ENCODE results near the gene NPPA. TPM values are rescaled to one million over a fixed set of nuclear protein-coding genes. Genes with fewer than 3 reads are reported as not detected.
A peak's percentile ranks its signal among the peaks of the same experiment; 100 is the strongest.

The NPPA gene
- total and polyA plus RNA-seq, 9 of the 15 experiments (the other 6 are each of a cell fraction or from before 2014, with no cell fraction given), result not detected

DNA sequence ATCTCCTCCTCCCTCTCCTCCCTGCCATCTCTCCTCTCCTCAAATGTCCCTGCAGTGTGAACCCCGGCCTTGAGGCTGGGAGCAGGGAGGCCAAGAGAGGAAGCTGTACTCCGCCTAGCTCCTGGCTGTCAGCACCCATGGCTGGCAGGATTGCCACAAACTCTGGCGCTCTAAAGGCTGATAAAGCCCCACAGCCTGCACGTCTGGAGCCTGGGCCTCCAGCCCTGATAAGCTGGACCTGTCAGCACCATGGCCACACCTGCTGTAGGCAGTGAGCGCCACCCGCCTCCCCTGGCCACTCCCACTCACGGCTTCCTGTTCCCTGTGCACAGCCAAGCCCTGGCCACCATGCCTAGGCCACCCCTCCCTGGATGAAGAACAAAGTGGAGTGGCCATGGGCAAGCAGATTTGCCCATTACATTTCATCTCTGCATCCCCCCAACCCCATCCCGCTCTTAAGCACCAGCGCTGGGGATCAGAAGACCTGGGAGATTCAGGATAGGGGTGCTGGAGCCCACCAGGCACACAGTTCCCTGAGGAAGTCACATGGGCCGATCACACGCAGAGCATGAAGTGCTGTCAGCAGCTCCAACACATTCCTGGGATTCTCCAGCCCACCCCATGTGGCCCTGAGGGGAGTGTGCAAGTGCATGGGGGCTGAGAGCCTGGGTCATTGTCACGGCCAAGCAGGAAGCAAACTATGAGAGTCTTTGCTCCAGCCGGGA, 35.4 kb upstream of the NPPA start (continued):
- TF ChIP-seq, protein P1, sequence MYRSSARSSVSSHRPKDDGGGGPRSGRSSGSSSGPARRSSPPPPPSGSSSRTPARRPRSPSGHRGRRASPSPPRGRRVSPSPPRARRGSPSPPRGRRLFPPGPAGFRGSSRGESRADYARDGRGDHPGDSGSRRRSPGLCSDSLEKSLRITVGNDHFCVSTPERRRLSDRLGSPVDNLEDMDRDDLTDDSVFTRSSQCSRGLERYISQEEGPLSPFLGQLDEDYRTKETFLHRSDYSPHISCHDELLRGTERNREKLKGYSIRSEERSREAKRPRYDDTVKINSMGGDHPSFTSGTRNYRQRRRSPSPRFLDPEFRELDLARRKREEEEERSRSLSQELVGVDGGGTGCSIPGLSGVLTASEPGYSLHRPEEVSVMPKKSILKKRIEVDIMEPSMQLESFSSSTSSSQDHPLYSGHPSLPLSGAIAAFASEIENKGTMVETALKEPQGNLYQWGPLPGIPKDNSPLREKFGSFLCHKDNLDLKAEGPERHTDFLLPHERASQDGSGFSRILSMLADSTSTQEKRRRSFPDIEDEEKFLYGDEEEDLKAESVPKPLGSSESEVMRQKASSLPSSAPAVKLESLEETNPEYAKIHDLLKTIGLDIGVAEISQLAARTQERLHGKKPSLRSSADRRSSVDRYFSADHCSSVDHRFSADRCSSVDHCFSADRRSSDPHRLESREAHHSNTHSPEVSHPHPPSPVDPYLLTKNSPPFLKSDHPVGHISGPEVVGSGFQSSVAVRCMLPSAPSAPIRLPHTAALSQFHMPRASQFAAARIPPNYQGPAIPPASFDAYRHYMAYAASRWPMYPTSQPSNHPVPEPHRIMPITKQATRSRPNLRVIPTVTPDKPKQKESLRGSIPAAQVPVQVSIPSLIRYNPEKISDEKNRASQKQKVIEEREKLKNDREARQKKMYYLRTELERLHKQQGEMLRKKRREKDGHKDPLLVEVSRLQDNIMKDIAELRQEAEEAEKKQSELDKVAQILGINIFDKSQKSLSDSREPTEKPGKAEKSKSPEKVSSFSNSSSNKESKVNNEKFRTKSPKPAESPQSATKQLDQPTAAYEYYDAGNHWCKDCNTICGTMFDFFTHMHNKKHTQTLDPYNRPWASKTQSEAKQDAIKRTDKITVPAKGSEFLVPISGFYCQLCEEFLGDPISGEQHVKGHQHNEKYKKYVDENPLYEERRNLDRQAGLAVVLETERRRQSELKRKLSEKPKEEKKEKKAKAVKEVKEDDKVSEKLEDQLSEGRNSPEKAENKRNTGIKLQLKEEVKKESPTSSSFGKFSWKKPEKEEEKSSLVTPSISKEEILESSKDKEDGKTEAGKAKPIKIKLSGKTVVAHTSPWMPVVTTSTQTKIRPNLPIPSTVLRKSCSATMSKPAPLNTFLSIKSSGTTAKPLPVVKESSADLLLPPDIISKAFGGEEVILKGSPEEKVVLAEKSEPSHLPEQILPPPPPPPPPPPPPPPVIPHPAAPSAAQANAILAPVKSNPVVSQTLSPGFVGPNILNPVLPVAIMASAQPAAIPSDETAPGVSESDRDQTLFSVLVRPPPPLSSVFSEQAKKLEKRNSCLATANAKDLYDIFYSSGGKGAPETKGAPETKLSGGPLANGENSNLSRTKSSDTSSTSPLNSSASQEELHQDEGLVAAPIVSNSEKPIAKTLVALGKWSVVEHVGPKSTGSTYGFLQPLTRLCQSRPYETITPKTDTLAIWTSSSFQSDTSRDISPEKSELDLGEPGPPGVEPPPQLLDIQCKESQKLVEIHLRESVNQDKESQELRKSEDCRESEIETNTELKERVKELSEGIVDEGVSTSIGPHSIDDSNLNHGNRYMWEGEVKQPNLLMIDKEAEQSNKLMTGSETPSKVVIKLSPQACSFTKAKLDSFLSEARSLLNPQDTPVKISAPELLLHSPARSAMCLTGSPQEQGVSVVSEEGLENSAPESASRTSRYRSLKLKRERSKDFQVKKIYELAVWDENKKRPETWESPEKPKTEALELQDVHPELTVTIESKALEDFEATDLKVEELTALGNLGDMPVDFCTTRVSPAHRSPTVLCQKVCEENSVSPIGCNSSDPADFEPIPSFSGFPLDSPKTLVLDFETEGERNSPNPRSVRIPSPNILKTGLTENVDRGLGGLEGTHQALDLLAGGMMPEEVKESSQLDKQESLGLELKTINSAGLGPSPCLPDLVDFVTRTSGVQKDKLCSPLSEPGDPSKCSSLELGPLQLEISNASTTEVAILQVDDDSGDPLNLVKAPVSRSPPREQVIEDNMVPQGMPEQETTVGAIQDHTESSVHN (IDR thresholded peaks at IDR 0.05; ENCODE audit: borderline replicate concordance in 1 of 2, low read depth in 1 of 2), result no peak
- TF ChIP-seq ZNF696 (CRISPR knock-in tag; conservative IDR thresholded peaks at IDR 0.05) (no peak), ZNF431 (CRISPR knock-in tag; IDR thresholded peaks at IDR 0.05) (0 out of 2 replicates have a peak, but pooled peaks have one; percentile 33), EP300 (IDR thresholded peaks at IDR 0.05; ENCODE audit: low read length) (peak; percentile 93), PURB (CRISPR knock-in tag; IDR thresholded peaks at IDR 0.05; ENCODE audit: low read depth) (no peak), IRF2 (CRISPR knock-in tag; IDR thresholded peaks at IDR 0.05) (no peak), ZBTB17 (CRISPR knock-in tag; IDR thresholded peaks at IDR 0.05) (peak; percentile 72), TRIM24 (IDR thresholded peaks at IDR 0.05) (peak; percentile 93 to 95)
- TF ChIP-seq, protein P2, sequence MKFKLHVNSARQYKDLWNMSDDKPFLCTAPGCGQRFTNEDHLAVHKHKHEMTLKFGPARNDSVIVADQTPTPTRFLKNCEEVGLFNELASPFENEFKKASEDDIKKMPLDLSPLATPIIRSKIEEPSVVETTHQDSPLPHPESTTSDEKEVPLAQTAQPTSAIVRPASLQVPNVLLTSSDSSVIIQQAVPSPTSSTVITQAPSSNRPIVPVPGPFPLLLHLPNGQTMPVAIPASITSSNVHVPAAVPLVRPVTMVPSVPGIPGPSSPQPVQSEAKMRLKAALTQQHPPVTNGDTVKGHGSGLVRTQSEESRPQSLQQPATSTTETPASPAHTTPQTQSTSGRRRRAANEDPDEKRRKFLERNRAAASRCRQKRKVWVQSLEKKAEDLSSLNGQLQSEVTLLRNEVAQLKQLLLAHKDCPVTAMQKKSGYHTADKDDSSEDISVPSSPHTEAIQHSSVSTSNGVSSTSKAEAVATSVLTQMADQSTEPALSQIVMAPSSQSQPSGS (CRISPR knock-in tag; IDR thresholded peaks at IDR 0.05), result no peak
- TF ChIP-seq, protein P3, sequence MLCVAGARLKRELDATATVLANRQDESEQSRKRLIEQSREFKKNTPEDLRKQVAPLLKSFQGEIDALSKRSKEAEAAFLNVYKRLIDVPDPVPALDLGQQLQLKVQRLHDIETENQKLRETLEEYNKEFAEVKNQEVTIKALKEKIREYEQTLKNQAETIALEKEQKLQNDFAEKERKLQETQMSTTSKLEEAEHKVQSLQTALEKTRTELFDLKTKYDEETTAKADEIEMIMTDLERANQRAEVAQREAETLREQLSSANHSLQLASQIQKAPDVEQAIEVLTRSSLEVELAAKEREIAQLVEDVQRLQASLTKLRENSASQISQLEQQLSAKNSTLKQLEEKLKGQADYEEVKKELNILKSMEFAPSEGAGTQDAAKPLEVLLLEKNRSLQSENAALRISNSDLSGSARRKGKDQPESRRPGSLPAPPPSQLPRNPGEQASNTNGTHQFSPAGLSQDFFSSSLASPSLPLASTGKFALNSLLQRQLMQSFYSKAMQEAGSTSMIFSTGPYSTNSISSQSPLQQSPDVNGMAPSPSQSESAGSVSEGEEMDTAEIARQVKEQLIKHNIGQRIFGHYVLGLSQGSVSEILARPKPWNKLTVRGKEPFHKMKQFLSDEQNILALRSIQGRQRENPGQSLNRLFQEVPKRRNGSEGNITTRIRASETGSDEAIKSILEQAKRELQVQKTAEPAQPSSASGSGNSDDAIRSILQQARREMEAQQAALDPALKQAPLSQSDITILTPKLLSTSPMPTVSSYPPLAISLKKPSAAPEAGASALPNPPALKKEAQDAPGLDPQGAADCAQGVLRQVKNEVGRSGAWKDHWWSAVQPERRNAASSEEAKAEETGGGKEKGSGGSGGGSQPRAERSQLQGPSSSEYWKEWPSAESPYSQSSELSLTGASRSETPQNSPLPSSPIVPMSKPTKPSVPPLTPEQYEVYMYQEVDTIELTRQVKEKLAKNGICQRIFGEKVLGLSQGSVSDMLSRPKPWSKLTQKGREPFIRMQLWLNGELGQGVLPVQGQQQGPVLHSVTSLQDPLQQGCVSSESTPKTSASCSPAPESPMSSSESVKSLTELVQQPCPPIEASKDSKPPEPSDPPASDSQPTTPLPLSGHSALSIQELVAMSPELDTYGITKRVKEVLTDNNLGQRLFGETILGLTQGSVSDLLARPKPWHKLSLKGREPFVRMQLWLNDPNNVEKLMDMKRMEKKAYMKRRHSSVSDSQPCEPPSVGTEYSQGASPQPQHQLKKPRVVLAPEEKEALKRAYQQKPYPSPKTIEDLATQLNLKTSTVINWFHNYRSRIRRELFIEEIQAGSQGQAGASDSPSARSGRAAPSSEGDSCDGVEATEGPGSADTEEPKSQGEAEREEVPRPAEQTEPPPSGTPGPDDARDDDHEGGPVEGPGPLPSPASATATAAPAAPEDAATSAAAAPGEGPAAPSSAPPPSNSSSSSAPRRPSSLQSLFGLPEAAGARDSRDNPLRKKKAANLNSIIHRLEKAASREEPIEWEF (CRISPR knock-in tag; IDR thresholded peaks at IDR 0.05), result peak; percentile 93
- TF ChIP-seq, protein P4, sequence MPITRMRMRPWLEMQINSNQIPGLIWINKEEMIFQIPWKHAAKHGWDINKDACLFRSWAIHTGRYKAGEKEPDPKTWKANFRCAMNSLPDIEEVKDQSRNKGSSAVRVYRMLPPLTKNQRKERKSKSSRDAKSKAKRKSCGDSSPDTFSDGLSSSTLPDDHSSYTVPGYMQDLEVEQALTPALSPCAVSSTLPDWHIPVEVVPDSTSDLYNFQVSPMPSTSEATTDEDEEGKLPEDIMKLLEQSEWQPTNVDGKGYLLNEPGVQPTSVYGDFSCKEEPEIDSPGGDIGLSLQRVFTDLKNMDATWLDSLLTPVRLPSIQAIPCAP (CRISPR knock-in tag; IDR thresholded peaks at IDR 0.05; ENCODE audit: borderline replicate concordance), result no peak

Data from K562 (cell line).